Psoas muscle (tissue), 8 donors: ENCODE data around the gene HSH2D. TPM values are rescaled to one million over a fixed set of nuclear protein-coding genes. Genes with fewer than 3 reads are reported as not detected.
A peak's percentile ranks its signal among the peaks of the same experiment; 100 is the strongest.

Source experiments
- ATAC-seq, 4 donors: fragments of 200-7000 bp; cut with Tn5 transposase; one replicate each; pipeline ENCODE4 v1.9.1; 2020; ENCODE audit warnings: moderate library complexity in 3 of 4, mild to moderate bottlenecking in 2 of 4
- DNase-seq, 2 donors: peaks; one replicate each; pipeline ENCODE4 v3.0.0-alpha.2; 2020
- H3K27ac ChIP-seq: fragments of 200-600 bp; one replicate; pipeline ENCODE4 v1.8.0; 2022
- H3K27me3 ChIP-seq, 3 donors: fragments of 200-600 bp in 1 of 3; one replicate each; pipeline versions ENCODE4 v1.6.1 to v1.8.0; 2013 to 2022; ENCODE audit warnings: low read length in 2 of 3, mild to moderate bottlenecking in 2 of 3, moderate library complexity in 1 of 3; ENCODE audit not compliant: insufficient read depth in 3 of 3
- H3K36me3 ChIP-seq, 2 donors: fragments of 200-600 bp in 1 of 2; one replicate each; pipeline versions ENCODE4 v1.6.1 to v1.8.0; 2013 to 2022; ENCODE audit warnings: low read depth in 1 of 2, mild to moderate bottlenecking in 1 of 2, moderate library complexity in 1 of 2; ENCODE audit not compliant: insufficient read depth in 1 of 2
- H3K4me1 ChIP-seq: fragments of 200-600 bp; one replicate; pipeline ENCODE4 v1.8.0; 2022
- H3K4me3 ChIP-seq: fragments of 200-600 bp; one replicate; pipeline ENCODE4 v1.8.0; 2022; ENCODE audit warnings: mild to moderate bottlenecking
- H3K9me3 ChIP-seq: fragments of 200-600 bp; one replicate; pipeline ENCODE4 v1.8.0; 2022
- WGBS, 3 donors: extraction: QIAGEN DNeasy Blood & Tissue Kit; methylation state at CpG; one replicate each; pipeline versions ENCODE4 v1.1.6 to v1.1.7; 2013; 5-methylcytosine and 5-hydroxymethylcytosine counted together
- intact Hi-C, 2 donors: fragments of 100-400 bp; cut with DNase I; formaldehyde crosslinking; loops; one replicate each; pipeline versions ENCODE4 v1.11.0 to v1.14.2; 2022
- polyA plus RNA-seq, 3 donors: library from polyadenylated mRNA; stranded (reverse); fragments of 200-250 nt; gene quantifications; one replicate each; pipeline ENCODE4 v1.2.3, GENCODE V29; 2013
- total RNA-seq, 4 donors: library from RNA; stranded (reverse); fragmentation: NEBNext Ultra II Directional in 2 of 4; extraction: Animal tissue kit (Norgen Biotek cat#: 25700) in 2 of 4; gene quantifications; one replicate each; pipeline versions ENCODE4 v1.2.1 to v1.2.4, GENCODE V29; 2021 to 2023
- TF ChIP-seq, protein P1 (sequence below): fragments of 200-600 bp; IDR thresholded peaks from one replicate; pipeline ENCODE4 v1.8.0; 2022; ENCODE audit warnings: antibody characterized with exemption
- donor health status: healthy with polysubstance abuse.
- donor health status: DM: no; HTN: no; CAD: no; lungs with moderate emphysema.
- donor health status: Bipolar disorder and iron deficiency.
- donor health status: healthy.
- donor health status: DM: yes; HTN: yes; CAD: no.
- donor health status: DM: no; HTN: no; CAD: no.
- donor health status: DM: no; HTN: no; CAD: no.
- donor health status: DM: yes; HTN: yes; CAD: no.

HSH2D gene
- total and polyA plus RNA-seq, 7 donors: 0.10 to 0.30 (median 0.12) TPM; not detected in 2

DNA sequence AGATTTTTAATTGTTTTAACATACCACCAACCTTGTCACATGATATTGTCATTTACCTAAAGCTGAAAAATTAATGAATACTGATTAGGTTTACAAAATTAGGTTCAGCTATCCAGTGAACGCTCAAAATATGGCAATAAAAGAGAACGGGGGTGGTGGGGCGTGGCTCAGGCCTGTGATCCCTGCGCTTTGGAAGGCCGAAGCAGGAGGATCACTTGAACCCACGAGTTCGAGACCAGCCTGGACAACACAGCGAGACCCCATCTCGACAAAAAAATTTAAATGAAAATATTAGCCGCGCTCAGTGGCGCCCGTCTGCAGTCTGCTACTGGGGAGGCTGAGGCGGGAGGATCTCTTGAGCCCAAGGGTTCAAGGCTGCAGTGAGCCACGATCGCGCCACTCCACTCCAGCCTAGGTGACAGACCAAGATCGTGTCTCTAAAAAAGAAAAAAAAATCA lies 41.2 kb downstream of the HSH2D start:
- WGBS, 3 donors: 40 to 43% (median 41%) methylated on average over 18 of the region's 18 CpGs
- peak overlapping the region; percentile 87 for H3K27ac ChIP-seq
- no peaks in the 10 kb centered on the region for H3K9me3 ChIP-seq
- ATAC-seq (peak in 1 of 4 donors; percentile 5), DNase-seq (no peak)
- H3K4me3 ChIP-seq: peak overlapping the region; percentile 83
- intact Hi-C loops: loop anchor here (5.0 kb wide), 4 partner anchors 72 to 602 kb away; partner anchors contain the start of gene RAB8A (in 1 of the 2)
- H3K36me3 ChIP-seq: peaks cover 0 to 26% of the 10 kb centered on the region in 2 donors
- H3K27me3 ChIP-seq: peaks cover 0 to 13% (median 0%) of the 10 kb centered on the region in 3 donors
- H3K4me1 ChIP-seq: peaks cover 10% of the 10 kb centered on the region
- TF ChIP-seq, protein P1, sequence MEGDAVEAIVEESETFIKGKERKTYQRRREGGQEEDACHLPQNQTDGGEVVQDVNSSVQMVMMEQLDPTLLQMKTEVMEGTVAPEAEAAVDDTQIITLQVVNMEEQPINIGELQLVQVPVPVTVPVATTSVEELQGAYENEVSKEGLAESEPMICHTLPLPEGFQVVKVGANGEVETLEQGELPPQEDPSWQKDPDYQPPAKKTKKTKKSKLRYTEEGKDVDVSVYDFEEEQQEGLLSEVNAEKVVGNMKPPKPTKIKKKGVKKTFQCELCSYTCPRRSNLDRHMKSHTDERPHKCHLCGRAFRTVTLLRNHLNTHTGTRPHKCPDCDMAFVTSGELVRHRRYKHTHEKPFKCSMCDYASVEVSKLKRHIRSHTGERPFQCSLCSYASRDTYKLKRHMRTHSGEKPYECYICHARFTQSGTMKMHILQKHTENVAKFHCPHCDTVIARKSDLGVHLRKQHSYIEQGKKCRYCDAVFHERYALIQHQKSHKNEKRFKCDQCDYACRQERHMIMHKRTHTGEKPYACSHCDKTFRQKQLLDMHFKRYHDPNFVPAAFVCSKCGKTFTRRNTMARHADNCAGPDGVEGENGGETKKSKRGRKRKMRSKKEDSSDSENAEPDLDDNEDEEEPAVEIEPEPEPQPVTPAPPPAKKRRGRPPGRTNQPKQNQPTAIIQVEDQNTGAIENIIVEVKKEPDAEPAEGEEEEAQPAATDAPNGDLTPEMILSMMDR: no peak

DNA sequence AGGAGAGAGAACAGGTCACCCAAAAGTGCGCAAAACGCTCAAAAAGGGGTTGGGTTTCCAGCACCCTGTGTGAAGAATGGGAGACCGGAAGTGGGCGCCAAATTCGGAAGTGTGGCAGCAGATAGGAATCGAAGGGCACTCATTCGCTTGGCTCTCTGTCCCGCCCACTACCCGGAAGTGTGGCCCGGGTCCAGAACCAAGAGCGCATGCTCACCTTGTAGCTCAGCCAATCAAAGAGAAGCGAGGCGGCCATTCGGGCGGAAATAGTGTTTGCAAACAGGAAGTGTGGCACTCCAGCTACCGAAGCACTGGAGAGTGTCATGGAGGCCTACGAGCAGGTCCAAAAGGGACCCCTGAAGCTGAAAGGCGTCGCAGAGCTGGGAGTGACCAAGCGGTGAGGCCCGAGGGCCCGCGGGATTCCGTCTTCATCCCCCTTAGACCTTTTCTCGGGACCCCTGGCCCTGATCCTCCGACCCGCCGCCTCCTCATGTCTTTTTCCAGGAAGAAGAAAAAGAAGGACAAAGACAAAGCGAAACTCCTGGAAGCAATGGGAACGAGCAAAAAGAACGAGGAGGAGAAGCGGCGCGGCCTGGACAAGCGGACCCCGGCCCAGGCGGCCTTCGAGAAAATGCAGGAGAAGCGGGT lies 41.8 kb downstream of the HSH2D start, which contains the start of gene FAM32A:
TSS of gene FAM32A (plus strand) at position 288 of the 645 bp plus-strand sequence. CDS start at position 321, 33 bp downstream.
- TF ChIP-seq, protein P1: peak; percentile 35
- DNase-seq: peak; percentile 99
- no peaks in the 10 kb centered on the region for H3K9me3 ChIP-seq
- peak within 1 kb of the TSS; percentile 83 for H3K4me3 ChIP-seq
- intact Hi-C loops: no loop called here
- peak within 1 kb of the TSS; percentile 87 for H3K27ac ChIP-seq
- WGBS, 3 donors: 0% methylated on average over 39 of the region's 39 CpGs
- H3K4me1 ChIP-seq: peaks cover 10% of the 10 kb centered on the region
- H3K36me3 ChIP-seq: peaks cover 0 to 31% of the 10 kb centered on the region in 2 donors
- ATAC-seq: peak; percentile 98 to 99 (median 98)
- H3K27me3 ChIP-seq: peaks cover 0 to 9% (median 0%) of the 10 kb centered on the region in 3 donors

DNA sequence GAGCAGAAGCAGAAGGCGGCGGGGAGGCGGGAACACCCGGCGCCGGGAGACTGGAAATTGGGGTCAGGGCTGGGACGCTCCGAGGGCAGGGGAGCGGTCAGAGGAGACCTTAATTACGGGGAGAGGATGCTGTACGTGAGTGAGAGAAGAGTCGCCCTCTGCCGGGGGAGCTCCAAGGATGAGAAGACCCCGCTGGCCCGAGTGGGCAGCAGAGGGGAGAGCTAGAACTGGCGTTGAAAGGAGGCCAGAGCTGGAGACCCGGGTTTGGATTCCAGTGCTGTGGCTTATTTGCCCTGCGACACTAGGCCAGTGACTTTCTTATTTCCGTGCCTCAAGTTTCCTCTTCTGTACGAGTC lies 42.3 kb downstream of the HSH2D start:
- peak in 1 of 2 donors; percentile 59 for DNase-seq
- TF ChIP-seq, protein P1: peak; percentile 23
- Histone ChIP-seq H3K4me1 (peaks cover 10% of the 10 kb centered on the region), H3K36me3 (peaks cover 0 to 36% of the 10 kb centered on the region in 2 donors), H3K27ac (peak overlapping the region; percentile 87), H3K4me3 (peak overlapping the region; percentile 83), H3K27me3 (peaks cover 0 to 9% (median 0%) of the 10 kb centered on the region in 3 donors), H3K9me3 (no peaks in the 10 kb centered on the region)
- WGBS, 3 donors: 0 to 1% (median 1%) methylated on average over 20 of the region's 20 CpGs
- intact Hi-C loops: no loop called here
- ATAC-seq: peak; percentile 15 to 57 (median 36)

DNA sequence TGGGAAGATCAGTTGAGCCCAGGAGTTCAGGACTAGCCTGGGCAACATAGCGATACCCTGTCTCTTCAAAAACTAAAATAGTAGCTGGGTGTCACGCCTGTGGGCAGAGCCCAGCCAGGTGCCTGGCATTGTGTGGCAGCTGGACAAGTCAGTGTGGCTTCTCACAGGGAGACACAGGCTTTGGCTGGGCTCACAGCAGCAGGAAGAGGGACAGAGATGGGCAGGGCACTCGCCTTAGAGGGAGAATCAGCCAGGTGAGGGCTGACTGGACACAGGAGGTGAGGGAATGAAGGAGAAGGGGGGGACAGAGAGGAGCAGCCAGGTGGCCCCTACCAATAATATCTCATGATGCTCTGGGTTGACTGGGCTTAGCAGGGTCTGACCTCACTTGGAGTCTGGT lies 45.0 kb downstream of the HSH2D start:
- peaks cover 10% of the 10 kb centered on the region for H3K4me1 ChIP-seq
- TF ChIP-seq, protein P1: no peak
- ATAC-seq (no peak), DNase-seq (no peak)
- intact Hi-C loops: no loop called here
- no peaks in the 10 kb centered on the region for H3K27me3 ChIP-seq
- H3K4me3 ChIP-seq: no peak overlapping the region
- 65 to 85% (median 77%) methylated on average over 3 of the region's 3 CpGs for WGBS, 3 donors
- H3K9me3 ChIP-seq: no peaks in the 10 kb centered on the region
- H3K27ac ChIP-seq: no peak overlapping the region
- peaks cover 4 to 64% of the 10 kb centered on the region in 2 donors for H3K36me3 ChIP-seq
